Renal cortex interstitium (tissue), 3 donors: ENCODE measurements around the gene DRICH1. TPM values are rescaled to one million over a fixed set of nuclear protein-coding genes. Genes with fewer than 3 reads are reported as not detected.

Experiments
- polyA plus RNA-seq, 3 donors: library from polyadenylated mRNA; unstranded; fragments of 120-200 nt; gene quantifications; one replicate each; pipeline ENCODE4 v1.2.1, GENCODE V29; 2013; ENCODE audit not compliant: insufficient read length in 3 of 3

The DRICH1 gene
- polyA plus RNA-seq, 3 donors: 1.9 to 3.3 (median 2.9) TPM

Other genes with a start within 250 kb of the DRICH1 start
- 1 to 10 TPM in 1 of 3 donors, under 1 TPM in 2; 0.28 to 1.9 (median 0.88) TPM for gene IGLL1, start 52.0 kb downstream of the DRICH1 start, polyA plus RNA-seq
- 1 to 10 TPM; 2.3 to 6.7 (median 2.8) TPM for gene RGL4, start 58.7 kb upstream of the DRICH1 start, polyA plus RNA-seq
- gene ZNF70, start 118.8 kb upstream of the DRICH1 start, polyA plus RNA-seq: 1 to 10 TPM; 5.9 to 7.6 (median 5.9) TPM
- 1 to 10 TPM in 1 of 3 donors, under 1 TPM in 2; 0.50 to 1.2 (median 0.96) TPM for gene VPREB3, start 122.1 kb upstream of the DRICH1 start, polyA plus RNA-seq
- 1 to 10 TPM; 2.4 to 3.5 (median 3.2) TPM for gene C22orf15, start 130.7 kb upstream of the DRICH1 start, polyA plus RNA-seq
- 100 to 1,000 TPM in 1 of 3 donors, 10 to 100 TPM in 2; 62.2 to 122 (median 98.4) TPM for gene CHCHD10, start 135.7 kb upstream of the DRICH1 start, polyA plus RNA-seq
- 10 to 100 TPM; 16.8 to 21.6 (median 20.2) TPM for gene MMP11, start 140.5 kb upstream of the DRICH1 start, polyA plus RNA-seq
- gene SMARCB1, start 154.6 kb upstream of the DRICH1 start, polyA plus RNA-seq: 100 to 1,000 TPM; 158 to 212 (median 202) TPM
- gene DERL3, start 206.7 kb upstream of the DRICH1 start, polyA plus RNA-seq: 1 to 10 TPM; 3.8 to 6.4 (median 6.0) TPM
- 10 to 100 TPM; 28.2 to 53.7 (median 31.6) TPM for gene SLC2A11, start 225.6 kb upstream of the DRICH1 start, polyA plus RNA-seq